Mammary epithelial cell (primary cell): ENCODE measurements around the gene MGAT4D.

Experiments
- EZH2 ChIP-seq: IDR thresholded peaks from 2 replicates; pipeline ENCODE4 v1.6.1; 2012; ENCODE audit warnings: low read length, inconsistent platforms, borderline replicate concordance
- TF ChIP-seq, protein P1 (sequence below), 2 donors: IDR thresholded peaks in 1 of 2; conservative IDR thresholded peaks in 1 of 2; 2 replicates each; pipeline ENCODE4 v1.5.1; 2011 to 2012; ENCODE audit warnings: inconsistent platforms in 2 of 2, low read length in 2 of 2, mild to moderate bottlenecking in 2 of 2, control low read depth in 1 of 2, low read depth in 1 of 2; ENCODE audit not compliant: insufficient read depth in 1 of 2; ENCODE audit errors: extremely low read depth in 1 of 2

DNA sequence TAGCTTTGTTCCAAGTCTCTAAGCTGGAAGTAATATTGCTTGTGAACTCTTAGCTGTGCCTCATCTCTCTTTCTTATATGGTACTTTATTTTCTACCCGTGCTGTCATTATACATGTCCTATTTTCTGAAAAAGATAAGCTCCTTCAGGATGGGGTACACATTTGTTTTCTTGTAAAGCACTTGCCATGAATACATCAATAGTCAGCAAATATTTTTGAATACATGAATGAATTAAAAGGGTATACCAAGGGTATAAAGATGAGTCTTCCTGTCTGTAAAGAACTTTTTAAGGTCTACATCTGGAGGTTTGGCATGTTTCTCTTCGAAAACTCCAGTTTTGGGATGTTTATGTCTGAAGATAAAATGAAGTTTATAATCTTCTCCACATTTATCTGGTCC, 98.0 kb downstream of the MGAT4D start:
- TF ChIP-seq, protein P1, sequence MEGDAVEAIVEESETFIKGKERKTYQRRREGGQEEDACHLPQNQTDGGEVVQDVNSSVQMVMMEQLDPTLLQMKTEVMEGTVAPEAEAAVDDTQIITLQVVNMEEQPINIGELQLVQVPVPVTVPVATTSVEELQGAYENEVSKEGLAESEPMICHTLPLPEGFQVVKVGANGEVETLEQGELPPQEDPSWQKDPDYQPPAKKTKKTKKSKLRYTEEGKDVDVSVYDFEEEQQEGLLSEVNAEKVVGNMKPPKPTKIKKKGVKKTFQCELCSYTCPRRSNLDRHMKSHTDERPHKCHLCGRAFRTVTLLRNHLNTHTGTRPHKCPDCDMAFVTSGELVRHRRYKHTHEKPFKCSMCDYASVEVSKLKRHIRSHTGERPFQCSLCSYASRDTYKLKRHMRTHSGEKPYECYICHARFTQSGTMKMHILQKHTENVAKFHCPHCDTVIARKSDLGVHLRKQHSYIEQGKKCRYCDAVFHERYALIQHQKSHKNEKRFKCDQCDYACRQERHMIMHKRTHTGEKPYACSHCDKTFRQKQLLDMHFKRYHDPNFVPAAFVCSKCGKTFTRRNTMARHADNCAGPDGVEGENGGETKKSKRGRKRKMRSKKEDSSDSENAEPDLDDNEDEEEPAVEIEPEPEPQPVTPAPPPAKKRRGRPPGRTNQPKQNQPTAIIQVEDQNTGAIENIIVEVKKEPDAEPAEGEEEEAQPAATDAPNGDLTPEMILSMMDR (conservative IDR thresholded peaks at IDR 0.05 in 1 of 2, IDR thresholded peaks at IDR 0.05 in 1 of 2; ENCODE audit: extremely low read depth in 1 of 2, insufficient read depth in 1 of 2, low read depth in 1 of 2, low read length in 2 of 2), result no peak
- no peak for TF ChIP-seq EZH2
